Putamen (tissue), 1 donor: Measurements from ENCODE around the gene PCNT.

ENCODE experiments used
- DNase-seq: peaks from one replicate; pipeline ENCODE4 v3.0.0-alpha.2; 2016; ENCODE audit warnings: low spot score

Gene PCNT, protein sequence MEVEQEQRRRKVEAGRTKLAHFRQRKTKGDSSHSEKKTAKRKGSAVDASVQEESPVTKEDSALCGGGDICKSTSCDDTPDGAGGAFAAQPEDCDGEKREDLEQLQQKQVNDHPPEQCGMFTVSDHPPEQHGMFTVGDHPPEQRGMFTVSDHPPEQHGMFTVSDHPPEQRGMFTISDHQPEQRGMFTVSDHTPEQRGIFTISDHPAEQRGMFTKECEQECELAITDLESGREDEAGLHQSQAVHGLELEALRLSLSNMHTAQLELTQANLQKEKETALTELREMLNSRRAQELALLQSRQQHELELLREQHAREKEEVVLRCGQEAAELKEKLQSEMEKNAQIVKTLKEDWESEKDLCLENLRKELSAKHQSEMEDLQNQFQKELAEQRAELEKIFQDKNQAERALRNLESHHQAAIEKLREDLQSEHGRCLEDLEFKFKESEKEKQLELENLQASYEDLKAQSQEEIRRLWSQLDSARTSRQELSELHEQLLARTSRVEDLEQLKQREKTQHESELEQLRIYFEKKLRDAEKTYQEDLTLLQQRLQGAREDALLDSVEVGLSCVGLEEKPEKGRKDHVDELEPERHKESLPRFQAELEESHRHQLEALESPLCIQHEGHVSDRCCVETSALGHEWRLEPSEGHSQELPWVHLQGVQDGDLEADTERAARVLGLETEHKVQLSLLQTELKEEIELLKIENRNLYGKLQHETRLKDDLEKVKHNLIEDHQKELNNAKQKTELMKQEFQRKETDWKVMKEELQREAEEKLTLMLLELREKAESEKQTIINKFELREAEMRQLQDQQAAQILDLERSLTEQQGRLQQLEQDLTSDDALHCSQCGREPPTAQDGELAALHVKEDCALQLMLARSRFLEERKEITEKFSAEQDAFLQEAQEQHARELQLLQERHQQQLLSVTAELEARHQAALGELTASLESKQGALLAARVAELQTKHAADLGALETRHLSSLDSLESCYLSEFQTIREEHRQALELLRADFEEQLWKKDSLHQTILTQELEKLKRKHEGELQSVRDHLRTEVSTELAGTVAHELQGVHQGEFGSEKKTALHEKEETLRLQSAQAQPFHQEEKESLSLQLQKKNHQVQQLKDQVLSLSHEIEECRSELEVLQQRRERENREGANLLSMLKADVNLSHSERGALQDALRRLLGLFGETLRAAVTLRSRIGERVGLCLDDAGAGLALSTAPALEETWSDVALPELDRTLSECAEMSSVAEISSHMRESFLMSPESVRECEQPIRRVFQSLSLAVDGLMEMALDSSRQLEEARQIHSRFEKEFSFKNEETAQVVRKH (N-terminal part only)

DNA sequence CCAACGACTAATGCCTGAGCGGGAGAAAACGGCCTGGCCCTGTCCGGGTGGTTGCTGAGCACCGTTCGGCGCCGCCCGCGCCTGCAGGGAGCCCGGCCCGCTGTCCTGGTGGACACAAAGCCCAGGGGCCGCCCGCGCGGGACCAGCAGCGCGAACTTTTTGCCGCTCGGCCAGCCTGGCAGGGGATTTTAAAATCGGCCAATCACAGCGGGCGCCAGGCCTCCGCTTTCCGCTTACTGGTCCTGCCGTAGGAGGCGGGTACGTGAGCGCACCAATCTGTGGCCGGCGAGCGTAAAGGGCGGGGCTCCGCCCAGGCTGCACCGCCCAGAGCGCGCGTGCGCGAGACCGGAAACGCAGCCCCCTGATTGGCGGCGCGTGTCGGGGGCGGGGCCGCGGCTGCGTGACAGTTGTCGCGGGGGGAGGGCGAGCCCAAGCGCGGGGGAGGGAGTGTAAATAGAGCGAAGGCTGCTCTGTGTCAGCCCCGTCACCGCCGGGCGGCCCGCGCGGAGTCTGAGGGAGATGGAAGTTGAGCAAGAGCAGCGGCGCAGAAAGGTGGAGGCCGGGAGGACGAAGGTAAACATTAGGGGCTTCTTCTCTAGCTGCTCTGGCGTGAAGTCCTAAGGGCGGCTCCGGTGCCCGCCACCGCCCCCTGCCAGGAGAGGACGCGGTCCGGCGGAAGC, at the start of gene PCNT, which contains the start of gene C21orf58:
Gene PCNT, plus strand, starts transcription at position 447 of the 680 bp plus-strand sequence. Its CDS starts 73 bp downstream, at position 520.
Gene C21orf58, minus strand, starts transcription at position 161 of the 680 bp plus-strand sequence. CDS start 1,132 bp downstream, outside the sequence.
- DNase-seq: peak; percentile 96

DNA sequence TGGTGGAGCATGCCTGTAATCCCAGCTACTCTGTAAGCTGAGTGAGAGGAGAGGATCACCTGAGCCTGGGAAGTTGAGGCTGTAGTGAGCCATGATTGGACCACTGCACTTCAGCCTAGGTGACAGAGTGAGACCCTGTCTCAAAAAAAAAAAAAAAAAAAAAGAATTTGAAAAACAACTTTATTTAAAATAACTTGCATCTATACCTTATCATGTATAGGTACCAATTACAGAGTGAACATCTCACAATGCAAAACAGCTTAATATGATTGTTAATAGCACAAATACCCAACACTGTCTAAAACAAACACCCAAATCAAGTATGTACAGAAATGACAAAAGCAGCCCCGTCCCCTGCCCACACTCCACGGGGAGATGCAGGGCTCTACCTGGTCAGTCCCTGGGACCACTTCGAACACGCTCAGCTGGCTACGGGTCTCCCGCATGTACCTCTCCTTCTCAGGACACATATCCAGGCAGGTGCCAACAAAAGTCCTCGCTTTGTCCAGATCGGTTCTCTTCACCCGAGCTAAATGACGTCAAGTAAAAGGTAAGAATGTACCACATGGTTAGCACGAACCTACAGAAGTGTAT, 49.1 kb upstream of the PCNT start:
- DNase-seq: no peak

DNA sequence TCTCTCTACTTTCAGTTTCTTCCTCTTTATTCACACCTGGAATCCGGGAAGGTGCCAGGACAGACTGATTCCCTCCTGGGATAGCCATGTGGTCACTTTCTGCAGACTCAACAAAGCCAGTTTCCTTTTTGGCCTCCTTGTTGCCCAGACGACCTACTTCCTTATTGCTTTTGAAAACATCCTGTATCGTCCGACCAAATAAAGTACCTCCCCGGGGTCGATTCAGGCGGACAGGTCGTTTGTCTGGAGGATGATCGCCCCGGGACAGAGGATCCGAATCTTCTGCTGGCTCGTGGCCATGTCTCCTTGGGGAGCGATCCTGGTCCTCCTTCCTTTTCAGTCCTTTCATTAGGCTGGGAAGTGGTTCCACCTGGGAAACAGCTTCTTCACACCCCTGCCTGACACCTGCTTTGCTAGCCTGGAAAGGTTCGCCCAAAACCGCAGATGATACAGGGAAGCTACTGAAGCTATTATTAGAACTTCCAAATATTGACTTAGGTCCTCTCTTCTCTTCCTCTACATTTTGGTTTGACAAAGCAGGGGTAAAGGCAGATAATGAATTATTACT, 39.8 kb upstream of the PCNT start:
- no peak for DNase-seq

DNA sequence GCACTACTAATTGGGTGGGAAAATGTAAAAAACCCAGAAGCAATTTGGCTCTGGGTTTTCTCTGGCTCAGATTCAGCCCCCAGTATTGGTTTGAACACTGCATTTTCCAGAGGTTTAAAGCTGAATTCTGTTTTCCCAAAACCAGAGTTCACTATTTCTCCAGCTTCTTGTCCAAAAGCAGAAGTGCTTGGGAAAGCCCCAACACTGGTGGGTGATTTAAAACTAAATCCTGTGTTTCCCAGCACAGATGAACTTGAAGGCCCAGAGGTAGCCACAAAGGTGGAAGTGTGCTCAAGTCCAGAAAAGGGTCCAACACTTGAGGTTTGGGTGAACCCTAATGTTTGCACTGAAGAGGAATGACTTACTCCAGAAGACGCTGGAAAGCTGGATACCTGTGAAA, 39.2 kb upstream of the PCNT start:
- DNase-seq: no peak

- no peak for DNase-seq
Measured at GRCh38 chr21:46285206-46285661, 38.7 kb upstream of the PCNT start, which contains the start of gene MCM3AP. Gene MCM3AP, minus strand, starts transcription at chr21:46285611. Its CDS starts 325 bp downstream, at chr21:46285286.

GRCh38 chr21:46285761-46286647, 38.0 kb upstream of the PCNT start, which contains the start of gene YBEY:
Gene YBEY, plus strand, starts transcription at chr21:46286342. Its CDS starts 572 bp downstream, at chr21:46286914.
- DNase-seq: peak; percentile 85

DNA sequence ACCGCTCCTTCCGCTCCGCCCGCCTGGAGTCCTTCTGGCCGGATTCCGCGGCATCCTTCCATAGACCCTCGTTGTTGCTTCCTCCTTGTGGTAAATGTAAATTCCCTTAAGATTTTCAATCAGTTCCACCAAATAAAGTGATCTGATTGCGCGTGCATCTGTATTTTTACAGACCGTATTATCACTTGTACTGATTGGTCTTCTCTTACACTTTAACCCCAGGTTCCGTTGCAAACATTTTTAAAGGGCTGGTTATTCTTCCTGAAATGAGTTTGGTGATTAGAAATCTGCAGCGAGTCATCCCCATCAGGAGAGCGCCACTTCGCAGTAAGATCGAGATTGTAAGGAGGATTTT, 37.3 kb upstream of the PCNT start:
- peak; percentile 29 for DNase-seq

DNA sequence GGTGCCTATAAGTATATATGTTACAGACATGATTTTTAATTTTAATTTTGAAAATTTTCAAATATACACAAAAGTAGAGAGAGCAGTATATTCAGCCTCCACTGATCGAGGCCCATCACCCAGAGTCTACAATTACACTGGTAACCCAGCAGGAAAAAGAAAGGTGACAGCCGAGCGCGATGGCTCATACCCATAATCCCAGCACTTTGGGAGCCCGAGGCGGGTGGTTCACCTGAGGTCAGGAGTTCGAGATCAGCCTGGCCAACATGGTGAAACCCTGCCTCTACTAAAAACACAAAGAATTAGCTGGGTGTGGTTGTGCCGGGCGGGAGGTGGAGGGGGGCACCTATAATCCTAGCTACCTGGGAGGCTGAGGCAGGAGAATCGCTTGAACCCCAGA, 36.4 kb upstream of the PCNT start:
- no peak for DNase-seq

GRCh38 chr21:46289655-46290179, 34.2 kb upstream of the PCNT start:
- no peak for DNase-seq

DNA sequence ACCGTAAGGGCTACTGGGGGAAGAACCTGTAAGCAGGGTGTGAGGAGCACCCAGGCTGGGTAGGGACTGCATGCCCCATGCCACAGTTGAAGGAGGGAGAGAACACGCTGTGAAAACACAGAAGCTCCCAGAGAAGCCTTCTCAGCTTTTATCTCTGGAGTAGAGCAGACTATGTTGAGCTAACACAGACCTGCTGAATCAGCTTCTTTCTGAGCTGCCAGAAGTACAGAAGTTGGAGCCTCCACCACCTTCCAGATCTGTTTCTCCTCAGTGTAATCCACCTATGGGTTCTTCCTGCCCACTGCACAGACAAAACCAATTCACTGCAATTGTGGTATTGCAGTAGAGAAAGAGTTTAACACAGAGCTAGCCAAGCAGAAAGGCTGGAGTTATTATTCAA, 32.4 kb upstream of the PCNT start:
- DNase-seq: no peak

GRCh38 chr21:46294647-46295176, 29.2 kb upstream of the PCNT start:
- no peak for DNase-seq

- DNase-seq: no peak
Measured at GRCh38 chr21:46295177-46295770, 28.7 kb upstream of the PCNT start.

DNA sequence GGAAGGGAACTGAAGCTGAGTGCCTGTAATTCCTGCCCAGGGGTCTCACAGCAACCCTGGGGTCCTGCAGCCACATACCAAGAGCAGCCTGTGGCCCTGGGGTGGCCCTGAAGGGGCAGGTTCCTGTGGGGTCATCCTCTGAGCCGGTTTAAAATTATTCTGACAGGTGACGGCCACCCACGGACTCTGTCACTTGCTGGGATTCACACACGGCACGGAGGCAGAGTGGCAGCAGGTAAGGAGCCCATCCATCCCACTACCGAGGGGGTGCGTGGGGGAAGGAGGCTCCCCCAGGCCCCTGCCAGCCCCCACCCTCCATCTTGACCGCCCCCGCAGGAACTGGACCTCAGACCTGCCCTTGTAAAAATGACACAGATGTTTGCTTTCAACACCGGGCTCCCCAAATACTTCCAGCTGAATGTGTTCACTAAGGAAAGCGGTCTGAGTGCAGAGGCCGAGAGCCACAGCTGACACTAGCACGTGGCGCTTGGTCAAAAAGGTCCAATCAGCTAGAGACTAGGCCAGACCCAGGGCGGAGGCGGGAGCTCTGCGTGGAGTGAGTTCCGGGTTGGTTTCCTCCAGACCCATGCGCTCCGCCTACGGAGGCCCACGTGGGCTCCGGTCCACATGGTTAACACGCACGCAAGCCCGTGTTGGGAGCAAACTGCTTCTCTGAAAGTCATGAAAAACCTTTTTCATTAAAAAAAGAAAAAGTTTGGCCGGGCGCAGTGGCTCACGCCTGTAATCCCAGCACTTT, 27.8 kb upstream of the PCNT start:
- DNase-seq: peak; percentile 27

DNA sequence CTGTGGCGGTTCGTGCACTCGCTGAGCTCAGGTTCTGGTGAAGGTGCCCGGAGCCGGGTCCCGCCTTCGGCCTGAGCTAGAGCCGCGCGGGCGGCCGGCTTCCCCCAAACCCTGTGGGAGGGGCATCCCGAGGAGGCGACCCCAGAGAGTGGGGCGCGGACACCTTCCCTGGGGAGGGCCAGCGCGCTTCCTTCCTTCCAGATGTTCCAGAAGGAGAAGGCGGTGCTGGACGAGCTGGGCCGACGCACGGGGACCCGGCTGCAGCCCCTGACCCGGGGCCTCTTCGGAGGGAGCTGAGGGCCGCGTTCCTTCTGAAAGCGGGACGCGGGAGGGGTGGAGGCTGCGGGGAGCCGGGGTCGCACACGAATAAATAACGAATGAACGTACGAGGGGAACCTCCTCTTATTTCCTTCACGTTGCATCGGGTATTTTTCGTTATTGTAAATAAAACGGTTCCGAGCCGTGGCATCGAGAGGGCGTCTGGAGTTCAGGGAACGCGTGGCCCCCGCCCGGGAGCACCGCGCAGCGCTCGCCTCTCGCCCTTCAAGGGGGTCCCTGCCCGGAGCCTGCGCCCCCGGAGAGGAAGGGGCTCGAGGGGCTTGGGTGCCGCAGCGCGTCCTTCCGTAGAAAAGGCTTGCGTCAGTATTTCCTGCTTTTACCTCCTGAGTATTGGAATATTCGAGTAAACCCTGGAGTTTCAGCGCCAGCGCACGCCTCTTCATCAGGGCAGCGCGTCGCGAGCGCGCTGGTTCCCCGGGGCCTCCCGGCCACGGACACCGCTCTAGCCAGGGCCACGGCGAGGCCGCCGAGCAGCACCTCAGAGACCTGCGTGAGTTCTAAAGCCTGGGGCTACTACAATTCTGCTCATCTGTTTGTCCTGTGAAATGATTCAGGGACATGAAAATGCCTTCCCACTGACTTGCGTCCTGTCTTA, 26.4 kb upstream of the PCNT start:
- no peak for DNase-seq

DNA sequence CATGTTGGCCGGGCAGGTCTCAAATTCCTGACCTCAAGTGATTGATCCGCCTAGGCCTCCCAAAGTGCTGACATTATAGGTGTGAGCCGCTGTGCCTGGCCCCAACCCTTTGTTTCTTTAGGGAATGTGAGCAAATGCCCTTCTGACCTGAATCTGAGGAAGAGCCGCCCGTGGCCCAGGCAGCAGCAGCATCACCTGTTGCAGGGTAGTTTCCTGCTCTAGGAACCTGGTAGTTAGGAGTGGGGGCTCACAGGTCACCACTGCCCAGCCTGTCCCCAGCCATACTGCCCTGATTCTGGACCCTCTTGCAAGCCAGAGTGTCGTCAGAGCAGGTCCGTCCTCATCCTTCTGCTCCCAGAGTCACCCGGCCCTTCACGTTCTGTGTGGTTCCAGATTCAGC, 24.8 kb upstream of the PCNT start:
- DNase-seq: no peak

DNA sequence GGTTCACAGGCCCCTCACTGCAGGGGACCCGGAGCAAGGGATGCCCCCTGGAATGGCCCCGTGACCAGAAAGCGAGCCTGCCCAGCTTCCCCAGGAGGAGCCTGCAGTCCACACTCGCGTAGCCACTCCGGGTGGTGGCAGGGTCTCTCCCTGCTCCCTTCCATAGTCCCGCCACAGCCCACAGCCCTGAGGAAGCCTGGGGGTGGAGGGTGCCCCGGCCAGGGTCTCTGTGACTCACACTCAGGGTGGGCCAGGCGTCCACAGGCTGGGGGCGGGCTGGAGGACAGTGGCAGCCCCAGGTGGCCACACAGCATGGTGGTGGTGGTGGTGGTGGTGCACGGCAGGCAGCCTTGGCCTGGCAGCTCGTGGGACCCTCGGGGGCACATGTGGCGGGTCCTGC, 22.2 kb upstream of the PCNT start:
- DNase-seq: no peak
